Measurements from ENCODE around the gene KRT40.

- no peak for TF ChIP-seq CEBPB (IDR thresholded peaks at IDR 0.05)
- TF ChIP-seq EP300 (IDR thresholded peaks at IDR 0.05; ENCODE audit: borderline replicate concordance), result no peak
- TF ChIP-seq REST (IDR thresholded peaks at IDR 0.05; ENCODE audit: low read depth), result no peak
Measured at GRCh38 chr17:40993839-40994238, 9.7 kb upstream of the KRT40 start, which contains the start of gene KRTAP3-3.

Measured in Ishikawa (cell line).